ENCODE results near the gene DUSP14. TPM values are rescaled to one million over a fixed set of nuclear protein-coding genes. Genes with fewer than 3 reads are reported as not detected.

Gene DUSP14
- total and polyA plus RNA-seq, 4 donors = 13.8 to 22.9 (median 16.4) TPM

GRCh38 chr17:37493249-37494027 lies 3.7 kb downstream of the DUSP14 start:
- Histone ChIP-seq H3K27ac (ENCODE audit: low read depth, low read length) (no peak overlapping the region), H3K27me3 (ENCODE audit: control insufficient read depth, insufficient read depth, low read length) (no peaks in the 10 kb centered on the region), H3K36me3 (ENCODE audit: control insufficient read depth, insufficient read depth, low read length) (no peaks in the 10 kb centered on the region), H3K9me3 (ENCODE audit: control insufficient read depth, insufficient read depth, low read length) (no peaks in the 10 kb centered on the region), H3K4me3 (ENCODE audit: low read depth, low read length) (no peak overlapping the region), H3K4me1 (ENCODE audit: control insufficient read depth, insufficient read depth, low read length) (peaks cover 17% of the 10 kb centered on the region)
- DNase-seq (ENCODE audit: low read depth in 4 of 6, low spot score in 6 of 6) = no peak
- WGBS (ENCODE audit: insufficient coverage) = no CpG with 5 or more reads among the region's 2 CpGs

- H3K4me1 ChIP-seq (ENCODE audit: control insufficient read depth, insufficient read depth, low read length) = peaks cover 7% of the 10 kb centered on the region
- H3K27me3 ChIP-seq (ENCODE audit: control insufficient read depth, insufficient read depth, low read length) = no peaks in the 10 kb centered on the region
- WGBS (ENCODE audit: insufficient coverage) = 59% methylated on average over 2 of the region's 3 CpGs
- no peak overlapping the region for H3K4me3 ChIP-seq (ENCODE audit: low read depth, low read length)
- H3K27ac ChIP-seq (ENCODE audit: low read depth, low read length) = no peak overlapping the region
- no peaks in the 10 kb centered on the region for H3K9me3 ChIP-seq (ENCODE audit: control insufficient read depth, insufficient read depth, low read length)
- no peaks in the 10 kb centered on the region for H3K36me3 ChIP-seq (ENCODE audit: control insufficient read depth, insufficient read depth, low read length)
- DNase-seq (ENCODE audit: low read depth in 4 of 6, low spot score in 6 of 6) = no peak
These were observed 4.7 kb downstream of the DUSP14 start for GRCh38 chr17:37494401-37494831.

- no peak for DNase-seq (ENCODE audit: low read depth in 4 of 6, low spot score in 6 of 6)
- no peaks in the 10 kb centered on the region for H3K27me3 ChIP-seq (ENCODE audit: control insufficient read depth, insufficient read depth, low read length)
- WGBS (ENCODE audit: insufficient coverage) = 46% methylated on average over 7 of the region's 8 CpGs
- H3K27ac ChIP-seq (ENCODE audit: low read depth, low read length) = no peak overlapping the region
- H3K36me3 ChIP-seq (ENCODE audit: control insufficient read depth, insufficient read depth, low read length) = no peaks in the 10 kb centered on the region
- no peak overlapping the region for H3K4me3 ChIP-seq (ENCODE audit: low read depth, low read length)
- H3K4me1 ChIP-seq (ENCODE audit: control insufficient read depth, insufficient read depth, low read length) = peaks cover 7% of the 10 kb centered on the region
- no peaks in the 10 kb centered on the region for H3K9me3 ChIP-seq (ENCODE audit: control insufficient read depth, insufficient read depth, low read length)
These were observed 5.3 kb downstream of the DUSP14 start for GRCh38 chr17:37494971-37495370.

- Histone ChIP-seq H3K4me1 (ENCODE audit: control insufficient read depth, insufficient read depth, low read length) (no peaks in the 10 kb centered on the region), H3K9me3 (ENCODE audit: control insufficient read depth, insufficient read depth, low read length) (no peaks in the 10 kb centered on the region), H3K27me3 (ENCODE audit: control insufficient read depth, insufficient read depth, low read length) (no peaks in the 10 kb centered on the region), H3K4me3 (ENCODE audit: low read depth, low read length) (no peak overlapping the region), H3K27ac (ENCODE audit: low read depth, low read length) (no peak overlapping the region), H3K36me3 (ENCODE audit: control insufficient read depth, insufficient read depth, low read length) (no peaks in the 10 kb centered on the region)
- no peak for DNase-seq (ENCODE audit: low read depth in 4 of 6, low spot score in 6 of 6)
These were observed 10.7 kb downstream of the DUSP14 start for GRCh38 chr17:37500378-37500777.

- Histone ChIP-seq H3K36me3 (ENCODE audit: control insufficient read depth, insufficient read depth, low read length) (peaks cover 3% of the 10 kb centered on the region), H3K27me3 (ENCODE audit: control insufficient read depth, insufficient read depth, low read length) (no peaks in the 10 kb centered on the region), H3K9me3 (ENCODE audit: control insufficient read depth, insufficient read depth, low read length) (no peaks in the 10 kb centered on the region), H3K4me3 (ENCODE audit: low read depth, low read length) (no peak overlapping the region), H3K4me1 (ENCODE audit: control insufficient read depth, insufficient read depth, low read length) (peaks cover 8% of the 10 kb centered on the region), H3K27ac (ENCODE audit: low read depth, low read length) (no peak overlapping the region)
- DNase-seq (ENCODE audit: low read depth in 4 of 6, low spot score in 6 of 6) = no peak
- 93% methylated on average over 7 of the region's 10 CpGs for WGBS (ENCODE audit: insufficient coverage)
These were observed 12.6 kb downstream of the DUSP14 start for GRCh38 chr17:37502009-37502936.

- H3K27ac ChIP-seq (ENCODE audit: low read depth, low read length) = no peak overlapping the region
- no CpG with 5 or more reads among the region's 6 CpGs for WGBS (ENCODE audit: insufficient coverage)
- H3K27me3 ChIP-seq (ENCODE audit: control insufficient read depth, insufficient read depth, low read length) = no peaks in the 10 kb centered on the region
- no peak overlapping the region for H3K4me3 ChIP-seq (ENCODE audit: low read depth, low read length)
- peaks cover 3% of the 10 kb centered on the region for H3K36me3 ChIP-seq (ENCODE audit: control insufficient read depth, insufficient read depth, low read length)
- no peaks in the 10 kb centered on the region for H3K9me3 ChIP-seq (ENCODE audit: control insufficient read depth, insufficient read depth, low read length)
- no peak for DNase-seq (ENCODE audit: low read depth in 4 of 6, low spot score in 6 of 6)
- peaks cover 11% of the 10 kb centered on the region for H3K4me1 ChIP-seq (ENCODE audit: control insufficient read depth, insufficient read depth, low read length)
These were observed 13.5 kb downstream of the DUSP14 start for GRCh38 chr17:37503148-37503547.

- DNase-seq (ENCODE audit: low read depth in 4 of 6, low spot score in 6 of 6) = no peak
- Histone ChIP-seq H3K4me1 (ENCODE audit: control insufficient read depth, insufficient read depth, low read length) (peaks cover 11% of the 10 kb centered on the region), H3K27me3 (ENCODE audit: control insufficient read depth, insufficient read depth, low read length) (no peaks in the 10 kb centered on the region), H3K27ac (ENCODE audit: low read depth, low read length) (no peak overlapping the region), H3K9me3 (ENCODE audit: control insufficient read depth, insufficient read depth, low read length) (no peaks in the 10 kb centered on the region), H3K36me3 (ENCODE audit: control insufficient read depth, insufficient read depth, low read length) (peaks cover 6% of the 10 kb centered on the region), H3K4me3 (ENCODE audit: low read depth, low read length) (no peak overlapping the region)
- 91% methylated on average over 1 of the region's 3 CpGs for WGBS (ENCODE audit: insufficient coverage)
These were observed 15.6 kb downstream of the DUSP14 start for GRCh38 chr17:37505333-37505732.

GRCh38 chr17:37506678-37507077 lies 17.0 kb downstream of the DUSP14 start:
- DNase-seq (ENCODE audit: low read depth in 4 of 6, low spot score in 6 of 6) = peak in 1 of 6 donors; percentile 83
- Histone ChIP-seq H3K4me3 (ENCODE audit: low read depth, low read length) (no peak overlapping the region), H3K36me3 (ENCODE audit: control insufficient read depth, insufficient read depth, low read length) (peaks cover 6% of the 10 kb centered on the region), H3K9me3 (ENCODE audit: control insufficient read depth, insufficient read depth, low read length) (no peaks in the 10 kb centered on the region), H3K27me3 (ENCODE audit: control insufficient read depth, insufficient read depth, low read length) (no peaks in the 10 kb centered on the region), H3K27ac (ENCODE audit: low read depth, low read length) (no peak overlapping the region), H3K4me1 (ENCODE audit: control insufficient read depth, insufficient read depth, low read length) (peaks cover 11% of the 10 kb centered on the region)
- 31% methylated on average over 8 of the region's 10 CpGs for WGBS (ENCODE audit: insufficient coverage)

- Histone ChIP-seq H3K27me3 (ENCODE audit: control insufficient read depth, insufficient read depth, low read length) (no peaks in the 10 kb centered on the region), H3K9me3 (ENCODE audit: control insufficient read depth, insufficient read depth, low read length) (no peaks in the 10 kb centered on the region), H3K4me3 (ENCODE audit: low read depth, low read length) (no peak overlapping the region), H3K36me3 (ENCODE audit: control insufficient read depth, insufficient read depth, low read length) (peaks cover 7% of the 10 kb centered on the region), H3K27ac (ENCODE audit: low read depth, low read length) (no peak overlapping the region), H3K4me1 (ENCODE audit: control insufficient read depth, insufficient read depth, low read length) (peaks cover 11% of the 10 kb centered on the region)
- WGBS (ENCODE audit: insufficient coverage) = 46% methylated on average over 9 of the region's 9 CpGs
- peak in 2 of 6 donors; percentile 51 to 94 for DNase-seq (ENCODE audit: low read depth in 4 of 6, low spot score in 6 of 6)
These were observed 17.4 kb downstream of the DUSP14 start for GRCh38 chr17:37507111-37507510.

All from spinal cord (tissue), 10 donors.